BLaER1 (cell line): Measurements from ENCODE around the gene CEP164.

Experiments used
- H3K27ac ChIP-seq: shearing (Covaris generic); formaldehyde crosslinking; 2 replicates; pipeline ENCODE4 v1.8.1; 2022
- H3K27me3 ChIP-seq: shearing (Covaris generic); formaldehyde crosslinking; 2 replicates; pipeline ENCODE4 v1.8.1; 2022
- H3K36me3 ChIP-seq: shearing (Covaris generic); formaldehyde crosslinking; 2 replicates; pipeline ENCODE4 v1.8.1; 2022
- H3K4me1 ChIP-seq: shearing (Covaris generic); formaldehyde crosslinking; 2 replicates; pipeline ENCODE4 v1.8.1; 2022
- H3K4me2 ChIP-seq: shearing (Covaris generic); formaldehyde crosslinking; 2 replicates; pipeline ENCODE4 v1.8.1; 2022
- H3K4me3 ChIP-seq: shearing (Covaris generic); formaldehyde crosslinking; 2 replicates; pipeline ENCODE4 v1.8.1; 2022
- H3K9ac ChIP-seq: shearing (Covaris generic); formaldehyde crosslinking; 2 replicates; pipeline ENCODE4 v1.8.1; 2022
- H3K9me3 ChIP-seq: shearing (Covaris generic); formaldehyde crosslinking; 2 replicates; pipeline ENCODE4 v1.8.1; 2022
- H4K20me1 ChIP-seq: shearing (Covaris generic); formaldehyde crosslinking; 2 replicates; pipeline ENCODE4 v1.8.1; 2022
- Cebpa-rat ChIP-seq: shearing (Covaris generic); IDR thresholded peaks from 2 replicates; pipeline ENCODE4 v1.8.1; 2022

CEP164 gene

DNA sequence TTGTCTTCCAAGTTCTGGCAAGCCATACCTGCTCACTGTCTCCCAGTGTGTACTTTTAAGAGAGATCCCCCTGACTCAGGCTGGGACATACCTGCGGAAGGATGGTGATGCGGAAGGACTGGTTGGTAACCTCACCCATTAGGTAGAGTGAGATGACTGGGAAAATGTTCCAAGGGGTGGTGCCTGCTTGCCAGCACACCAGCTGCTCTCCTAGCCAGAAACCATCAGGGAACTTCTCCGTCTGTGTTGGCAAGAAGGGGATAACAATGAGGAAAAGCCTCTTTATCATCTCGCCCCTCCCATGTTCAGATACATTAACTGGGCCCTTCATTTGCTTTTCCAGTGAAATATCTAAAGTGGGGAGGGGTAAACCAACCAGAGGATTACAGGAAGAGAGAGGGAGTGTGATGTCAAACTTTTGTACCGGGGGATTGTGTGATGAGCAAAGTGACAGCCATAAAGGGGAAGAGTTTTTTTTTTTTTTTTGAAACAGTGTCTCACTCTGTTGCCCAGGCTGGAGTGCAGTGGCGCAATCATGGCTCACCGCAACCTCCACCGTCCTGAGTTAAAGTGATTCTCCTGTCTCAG lies 36.8 kb upstream of the CEP164 start, which contains the start of gene BACE1-AS:
Gene BACE1-AS (plus strand): TSS at position 538 of the 588 bp plus-strand sequence.
- Histone ChIP-seq H3K4me1 (no peaks in the 10 kb centered on the region), H3K4me2 (no peak within 1 kb of the TSS), H3K9me3 (no peaks in the 10 kb centered on the region), H3K27ac (no peak within 1 kb of the TSS), H3K4me3 (no peak within 1 kb of the TSS), H3K9ac (no peak within 1 kb of the TSS), H3K36me3 (peaks cover 86% of the 10 kb centered on the region), H4K20me1 (no peaks in the 10 kb centered on the region), H3K27me3 (no peaks in the 10 kb centered on the region)
- no peak for TF ChIP-seq Cebpa-rat

GRCh38 chr11:117292616-117293015 lies 35.0 kb upstream of the CEP164 start:
- no peaks in the 10 kb centered on the region for H3K9me3 ChIP-seq
- H3K9ac ChIP-seq, result no peak overlapping the region
- no peak overlapping the region for H3K4me3 ChIP-seq
- H3K36me3 ChIP-seq, result peaks cover 69% of the 10 kb centered on the region
- no peaks in the 10 kb centered on the region for H3K4me1 ChIP-seq
- H4K20me1 ChIP-seq, result no peaks in the 10 kb centered on the region
- no peak overlapping the region for H3K27ac ChIP-seq
- no peaks in the 10 kb centered on the region for H3K27me3 ChIP-seq
- TF ChIP-seq Cebpa-rat, result no peak
- H3K4me2 ChIP-seq, result no peak overlapping the region

DNA sequence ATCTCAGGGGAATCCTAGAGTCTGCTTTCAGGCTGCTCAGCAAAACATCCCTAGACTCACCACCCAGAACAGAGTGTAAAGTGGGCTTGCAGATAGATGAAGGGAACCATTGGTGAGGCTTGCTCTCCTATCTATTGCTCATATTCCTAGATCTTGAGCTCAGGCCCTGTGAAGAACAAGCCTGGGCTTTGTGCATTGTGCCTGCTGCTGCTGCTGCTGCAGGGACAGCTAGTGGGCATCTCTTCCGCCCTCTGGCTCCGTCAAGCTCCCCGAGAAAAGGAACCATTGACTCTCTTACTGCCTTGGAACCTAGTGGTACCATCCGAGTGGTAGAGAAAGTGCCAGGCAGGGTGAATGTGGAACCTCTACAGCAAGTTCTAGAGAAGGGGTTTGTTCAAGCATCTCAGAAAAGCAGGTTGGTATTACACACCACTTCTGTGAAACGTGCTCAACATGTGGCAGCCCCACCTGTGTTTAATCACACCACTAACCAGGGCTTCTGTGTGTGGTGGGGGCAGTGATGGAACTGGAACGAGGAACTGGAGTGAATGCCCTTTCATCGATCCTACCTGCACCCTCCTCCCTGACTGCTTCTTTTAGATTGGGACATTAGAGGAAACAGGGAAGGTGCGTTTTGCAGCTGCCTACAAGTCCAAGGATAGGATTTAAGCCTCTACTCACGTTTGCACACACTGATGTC lies 32.1 kb upstream of the CEP164 start:
- Histone ChIP-seq H3K36me3 (peaks cover 40% of the 10 kb centered on the region), H4K20me1 (no peaks in the 10 kb centered on the region), H3K27ac (no peak overlapping the region), H3K27me3 (no peaks in the 10 kb centered on the region), H3K4me1 (no peaks in the 10 kb centered on the region), H3K4me2 (no peak overlapping the region), H3K4me3 (no peak overlapping the region), H3K9me3 (no peaks in the 10 kb centered on the region), H3K9ac (no peak overlapping the region)
- TF ChIP-seq Cebpa-rat, result no peak

- Histone ChIP-seq H3K9ac (no peak overlapping the region), H3K27ac (no peak overlapping the region), H3K9me3 (no peaks in the 10 kb centered on the region), H3K4me3 (no peak overlapping the region), H3K27me3 (no peaks in the 10 kb centered on the region), H3K4me1 (no peaks in the 10 kb centered on the region), H4K20me1 (no peaks in the 10 kb centered on the region), H3K36me3 (peaks cover 27% of the 10 kb centered on the region), H3K4me2 (no peak overlapping the region)
- no peak for TF ChIP-seq Cebpa-rat
Measured at GRCh38 chr11:117296881-117297280, 30.8 kb upstream of the CEP164 start.

- no peak for TF ChIP-seq Cebpa-rat
- H3K9me3 ChIP-seq, result no peaks in the 10 kb centered on the region
- H3K4me3 ChIP-seq, result no peak overlapping the region
- no peak overlapping the region for H3K27ac ChIP-seq
- H3K36me3 ChIP-seq, result peaks cover 17% of the 10 kb centered on the region; the same call in 1 of the 2 replicates
- no peak overlapping the region for H3K4me2 ChIP-seq
- H3K4me1 ChIP-seq, result peaks cover 4% of the 10 kb centered on the region
- H4K20me1 ChIP-seq, result no peaks in the 10 kb centered on the region
- H3K27me3 ChIP-seq, result no peaks in the 10 kb centered on the region
- H3K9ac ChIP-seq, result no peak overlapping the region
Measured at GRCh38 chr11:117298195-117298594, 29.5 kb upstream of the CEP164 start.

DNA sequence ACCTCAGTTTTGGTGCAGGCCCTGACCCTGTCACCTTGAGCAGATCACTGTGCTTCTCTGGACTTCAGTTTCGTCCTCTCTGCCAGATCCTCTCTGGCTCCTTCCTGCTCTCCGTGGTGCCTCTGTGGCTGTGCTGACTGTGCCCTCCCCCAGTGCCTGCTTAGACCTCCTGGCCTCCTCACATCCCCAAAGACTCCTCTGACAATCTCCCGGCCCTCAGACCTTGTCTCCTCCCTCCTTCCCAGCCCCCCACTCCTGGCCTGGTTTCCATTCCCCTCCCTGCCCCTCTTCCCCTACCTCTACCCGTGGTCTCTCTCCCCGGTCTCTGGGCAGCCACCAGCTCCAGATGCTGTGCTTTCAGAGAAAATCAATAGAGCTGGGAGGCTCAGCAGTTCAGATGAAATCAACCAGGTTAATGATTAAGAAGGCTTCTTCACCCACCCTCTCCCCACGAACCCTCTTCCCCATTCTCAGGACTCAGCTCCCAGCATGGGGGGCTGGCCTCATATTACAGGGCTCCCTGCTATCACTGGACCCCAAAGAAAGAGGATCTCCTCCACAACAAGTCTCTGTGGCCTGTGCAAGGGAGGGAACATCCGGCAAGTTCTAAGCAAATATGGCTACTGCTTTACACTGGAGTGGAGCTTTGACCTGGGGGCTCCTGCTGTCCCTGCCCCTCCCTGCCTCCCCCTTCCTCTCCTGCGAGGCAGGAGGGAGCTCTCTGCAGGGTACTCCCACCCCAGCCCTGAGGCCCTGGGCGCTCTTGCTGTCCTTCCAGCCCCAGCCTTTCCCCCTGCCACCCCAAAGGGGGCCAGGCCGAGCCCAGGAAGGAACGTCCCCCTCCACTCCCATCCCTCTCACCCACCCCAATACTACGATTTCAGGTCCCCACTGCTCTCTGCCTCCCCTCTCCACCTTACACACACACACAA lies 28.0 kb upstream of the CEP164 start:
- Histone ChIP-seq H3K4me3 (no peak overlapping the region), H3K4me2 (no peak overlapping the region), H3K36me3 (peaks cover 10% of the 10 kb centered on the region; the same call in 1 of the 2 replicates), H3K27ac (no peak overlapping the region), H3K4me1 (peaks cover 10% of the 10 kb centered on the region), H3K9me3 (no peaks in the 10 kb centered on the region), H3K27me3 (no peaks in the 10 kb centered on the region), H4K20me1 (no peaks in the 10 kb centered on the region), H3K9ac (no peak overlapping the region)
- TF ChIP-seq Cebpa-rat, result no peak

GRCh38 chr11:117300283-117300663 lies 27.4 kb upstream of the CEP164 start:
- H3K27me3 ChIP-seq, result no peaks in the 10 kb centered on the region
- H3K27ac ChIP-seq, result no peak overlapping the region
- H3K9ac ChIP-seq, result no peak overlapping the region
- H3K4me3 ChIP-seq, result no peak overlapping the region
- peaks cover 6% of the 10 kb centered on the region; the same call in 1 of the 2 replicates for H3K36me3 ChIP-seq
- no peaks in the 10 kb centered on the region for H3K9me3 ChIP-seq
- H3K4me2 ChIP-seq, result no peak overlapping the region
- no peaks in the 10 kb centered on the region for H4K20me1 ChIP-seq
- peaks cover 10% of the 10 kb centered on the region for H3K4me1 ChIP-seq
- no peak for TF ChIP-seq Cebpa-rat

- no peaks in the 10 kb centered on the region for H3K27me3 ChIP-seq
- no peak overlapping the region for H3K4me3 ChIP-seq
- H3K36me3 ChIP-seq, result peaks cover 2% of the 10 kb centered on the region; the same call in 1 of the 2 replicates
- no peak overlapping the region for H3K4me2 ChIP-seq
- H3K27ac ChIP-seq, result no peak overlapping the region
- H3K4me1 ChIP-seq, result peaks cover 10% of the 10 kb centered on the region
- TF ChIP-seq Cebpa-rat, result no peak
- no peak overlapping the region for H3K9ac ChIP-seq
- H4K20me1 ChIP-seq, result no peaks in the 10 kb centered on the region
- H3K9me3 ChIP-seq, result no peaks in the 10 kb centered on the region
Measured at GRCh38 chr11:117300773-117301172, 26.9 kb upstream of the CEP164 start.

DNA sequence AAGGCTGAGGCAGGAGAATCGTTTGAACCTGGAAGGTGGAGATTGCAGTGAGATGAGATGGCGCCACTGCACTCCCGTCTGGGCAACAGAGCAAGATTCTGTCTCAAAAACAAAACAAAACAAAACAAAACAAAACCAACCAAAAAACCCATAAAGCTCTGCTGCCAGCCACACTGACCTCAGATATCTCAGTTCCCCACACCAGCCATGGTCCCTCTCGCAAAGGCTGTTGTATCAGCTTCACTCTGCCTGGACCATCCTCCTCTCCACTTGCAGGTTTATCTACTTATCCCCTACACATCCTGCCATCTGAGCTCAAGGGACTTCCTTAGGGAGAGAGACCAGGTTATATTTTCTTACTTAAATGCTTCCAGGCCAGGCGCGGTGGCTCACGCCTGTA lies 25.4 kb upstream of the CEP164 start:
- peaks cover 10% of the 10 kb centered on the region for H3K4me1 ChIP-seq
- H3K27ac ChIP-seq, result no peak overlapping the region
- no peaks in the 10 kb centered on the region for H3K9me3 ChIP-seq
- TF ChIP-seq Cebpa-rat, result no peak
- H4K20me1 ChIP-seq, result no peaks in the 10 kb centered on the region
- no peak overlapping the region for H3K4me3 ChIP-seq
- no peaks in the 10 kb centered on the region for H3K27me3 ChIP-seq
- H3K4me2 ChIP-seq, result no peak overlapping the region
- no peak overlapping the region for H3K9ac ChIP-seq
- H3K36me3 ChIP-seq, result no peaks in the 10 kb centered on the region

GRCh38 chr11:117303101-117303500 lies 24.6 kb upstream of the CEP164 start:
- peak overlapping the region; percentile 54 for H3K4me2 ChIP-seq
- H3K9me3 ChIP-seq, result no peaks in the 10 kb centered on the region
- no peak for TF ChIP-seq Cebpa-rat
- H3K27ac ChIP-seq, result no peak overlapping the region
- H3K27me3 ChIP-seq, result no peaks in the 10 kb centered on the region
- H3K36me3 ChIP-seq, result no peaks in the 10 kb centered on the region
- no peaks in the 10 kb centered on the region for H4K20me1 ChIP-seq
- H3K4me1 ChIP-seq, result peaks cover 10% of the 10 kb centered on the region
- no peak overlapping the region for H3K9ac ChIP-seq
- no peak overlapping the region for H3K4me3 ChIP-seq
